HUDEP-2 (cell line): Measurements from ENCODE around the gene C16orf95.

Source experiments
- DNase-seq, 76 experiments: peaks; one replicate each; lab custom pipeline; 2025; ENCODE audit not compliant: unreplicated experiment in 76 of 76; lab: John Stamatoyannopoulos, UW

Gene C16orf95

GRCh38 chr16:87319997-87320491, 2.9 kb upstream of the C16orf95 start:
- no peak for DNase-seq

- no peak for DNase-seq
These were observed 1.8 kb upstream of the C16orf95 start for GRCh38 chr16:87319011-87319410.

DNA sequence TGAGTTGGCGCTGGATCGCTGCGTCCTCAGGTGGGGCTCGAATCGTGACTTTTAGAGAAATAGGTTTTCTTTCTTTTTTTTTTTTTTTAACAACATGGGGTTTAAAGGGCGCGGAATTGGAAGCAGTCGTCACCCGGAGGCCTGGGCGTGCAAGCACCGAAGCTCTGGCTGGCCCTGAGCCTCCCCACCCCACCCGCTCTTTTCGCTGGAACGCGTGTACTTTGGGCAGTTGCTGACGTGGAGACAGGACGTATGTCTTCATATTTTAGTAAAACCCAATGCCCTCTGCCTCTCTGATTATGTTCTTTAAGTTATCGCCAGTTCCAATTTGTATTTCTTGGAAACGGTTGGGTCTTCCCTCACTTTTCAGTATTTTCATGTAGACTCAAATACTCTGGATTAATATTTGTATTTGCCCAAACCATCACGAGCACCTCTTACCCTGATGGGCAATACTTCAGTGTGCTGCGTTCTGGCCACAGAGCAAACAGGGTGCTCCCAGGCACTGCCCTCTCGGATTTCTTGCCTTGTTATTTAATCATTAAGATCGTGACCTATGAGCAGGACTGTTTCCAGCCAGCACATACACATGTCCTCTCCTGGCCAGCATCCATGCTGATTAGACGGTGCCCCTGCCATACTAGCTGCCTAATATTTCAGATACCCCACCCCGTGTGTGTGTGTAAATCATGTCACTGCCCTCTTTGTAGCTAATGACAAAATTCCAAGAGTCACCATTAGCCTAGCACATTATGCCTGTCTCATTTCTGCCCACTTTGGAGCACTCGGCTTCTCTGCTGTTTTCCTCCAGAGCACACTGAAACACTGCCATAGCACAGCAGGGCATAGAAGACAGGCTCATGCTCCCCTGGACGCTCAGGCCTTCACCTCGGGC, 805 bp upstream of the C16orf95 start:
- peak in 58 of 76 experiments; percentile 4 to 75 (median 44) for DNase-seq

- DNase-seq, result no peak
These were observed 706 bp downstream of the C16orf95 start for GRCh38 chr16:87316450-87316922.

DNA sequence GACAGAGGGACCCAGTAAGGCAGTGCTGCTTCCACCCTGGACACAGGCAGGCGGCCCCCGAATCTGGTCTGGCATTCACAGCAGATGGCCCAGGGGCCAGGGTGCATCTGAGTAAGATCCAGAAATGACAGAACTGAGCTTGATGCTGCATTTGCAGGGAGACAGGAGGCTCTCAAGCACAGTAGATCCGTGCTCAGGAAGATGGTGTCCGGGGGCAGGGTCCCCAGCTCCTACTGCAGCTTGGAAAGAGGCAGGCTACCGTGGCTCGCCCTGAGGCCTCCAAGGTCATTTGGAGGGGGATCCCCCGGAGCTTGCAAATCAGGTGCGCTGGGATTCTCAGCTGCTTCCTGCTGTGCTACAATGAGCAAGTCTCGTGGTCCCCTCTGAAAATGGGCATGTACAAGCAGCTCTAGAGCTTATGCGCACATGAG, 2.2 kb downstream of the C16orf95 start:
- no peak for DNase-seq

DNA sequence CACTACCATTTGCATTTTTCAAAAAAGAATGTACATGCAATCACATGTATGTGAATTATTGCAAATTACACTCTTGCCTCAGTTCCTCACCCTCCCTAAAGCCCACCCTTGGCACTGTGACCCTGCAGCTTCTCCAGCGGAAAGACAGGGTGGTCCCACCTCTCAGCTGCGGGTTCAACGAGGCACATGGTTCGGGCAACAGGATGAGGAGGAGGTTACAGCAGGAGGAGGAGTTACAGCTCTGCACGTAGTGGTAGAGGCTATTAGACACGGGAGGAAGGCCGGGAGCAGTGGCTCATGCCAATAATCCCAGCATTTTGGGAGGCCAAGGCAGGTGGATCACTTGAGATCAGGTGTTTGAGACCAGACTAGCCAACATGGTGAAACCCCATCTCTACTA, 5.2 kb downstream of the C16orf95 start:
- no peak for DNase-seq

DNA sequence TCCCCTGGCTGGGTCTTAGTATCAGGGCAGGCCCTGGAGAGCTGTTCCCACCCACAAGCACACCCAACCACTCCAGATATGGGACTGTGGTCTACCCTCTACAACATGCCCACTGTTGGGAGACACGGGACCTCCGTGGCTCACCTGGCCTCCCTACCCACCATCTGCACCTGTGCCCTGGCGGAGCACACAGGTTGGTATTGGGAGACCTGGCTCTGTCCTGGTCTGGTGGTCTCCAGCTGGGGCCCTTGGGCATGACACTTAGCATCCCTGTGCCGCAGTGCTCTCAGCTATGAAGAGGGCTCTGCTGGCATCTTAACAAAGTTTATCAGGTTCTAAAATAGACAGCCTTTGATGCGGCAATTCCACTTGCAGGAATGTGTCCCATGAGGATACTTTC, 5.8 kb downstream of the C16orf95 start:
- no peak for DNase-seq

DNA sequence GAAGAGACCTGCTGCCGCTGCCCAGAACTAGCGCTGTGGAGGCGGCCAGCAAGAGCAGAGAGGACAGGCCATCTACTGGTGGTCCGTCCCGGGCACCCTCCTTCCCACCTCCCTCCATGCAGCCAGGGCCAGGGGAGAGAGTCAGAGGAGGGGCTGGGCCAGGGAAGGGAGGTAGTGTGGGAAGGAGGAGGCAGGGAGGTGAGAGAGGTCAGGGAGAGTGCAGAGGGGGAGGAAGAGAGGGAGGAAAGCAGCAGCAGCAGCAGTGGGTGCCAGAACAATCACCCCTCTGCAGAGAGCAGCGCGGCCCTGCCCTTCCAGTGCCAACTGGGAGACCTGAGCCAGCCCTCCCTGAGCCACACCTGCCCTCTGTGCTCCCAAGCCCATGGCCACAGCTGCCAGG, 6.6 kb downstream of the C16orf95 start:
- DNase-seq, result no peak

- DNase-seq, result peak in 58 of 76 experiments; percentile 10 to 76 (median 54)
These were observed 7.3 kb downstream of the C16orf95 start for GRCh38 chr16:87309620-87310525.

DNA sequence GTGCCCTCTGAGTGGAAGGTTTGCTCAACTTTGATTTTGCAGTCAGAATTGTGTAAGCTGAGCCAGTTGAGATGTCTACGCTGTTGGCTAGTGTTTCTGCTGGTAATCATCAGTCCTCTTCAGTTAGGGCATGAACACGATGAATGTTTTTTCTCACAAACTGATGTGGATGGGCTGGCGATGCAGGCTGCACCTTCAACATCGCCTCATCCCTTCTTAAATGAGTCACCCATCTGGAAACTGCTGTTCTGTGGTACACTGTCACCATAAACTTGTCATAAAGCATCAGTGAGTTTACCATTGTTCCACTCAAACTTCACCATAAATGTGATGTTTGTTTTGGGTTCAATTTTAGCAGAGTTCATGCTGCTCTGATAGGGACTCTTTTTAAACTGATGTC, 8.4 kb downstream of the C16orf95 start:
- no peak for DNase-seq

DNA sequence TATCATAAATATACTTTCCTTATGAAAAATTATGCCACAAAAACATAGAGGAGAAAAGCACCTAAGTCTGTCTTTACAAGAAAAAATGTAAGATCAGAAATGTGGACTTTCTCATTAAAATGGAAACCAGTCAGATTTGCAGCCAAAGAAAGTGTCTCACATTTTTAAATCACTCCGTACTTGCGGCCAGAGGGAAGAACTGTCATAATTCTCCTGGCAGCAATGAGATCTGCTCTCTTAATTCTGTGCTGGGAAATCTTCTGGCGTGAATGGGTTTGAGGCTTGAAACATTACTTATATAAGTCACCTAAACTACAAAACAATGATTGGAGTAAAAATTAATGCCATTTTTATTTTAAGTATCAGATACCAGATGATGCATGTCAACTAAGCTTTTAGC, 10.7 kb downstream of the C16orf95 start:
- no peak for DNase-seq

DNA sequence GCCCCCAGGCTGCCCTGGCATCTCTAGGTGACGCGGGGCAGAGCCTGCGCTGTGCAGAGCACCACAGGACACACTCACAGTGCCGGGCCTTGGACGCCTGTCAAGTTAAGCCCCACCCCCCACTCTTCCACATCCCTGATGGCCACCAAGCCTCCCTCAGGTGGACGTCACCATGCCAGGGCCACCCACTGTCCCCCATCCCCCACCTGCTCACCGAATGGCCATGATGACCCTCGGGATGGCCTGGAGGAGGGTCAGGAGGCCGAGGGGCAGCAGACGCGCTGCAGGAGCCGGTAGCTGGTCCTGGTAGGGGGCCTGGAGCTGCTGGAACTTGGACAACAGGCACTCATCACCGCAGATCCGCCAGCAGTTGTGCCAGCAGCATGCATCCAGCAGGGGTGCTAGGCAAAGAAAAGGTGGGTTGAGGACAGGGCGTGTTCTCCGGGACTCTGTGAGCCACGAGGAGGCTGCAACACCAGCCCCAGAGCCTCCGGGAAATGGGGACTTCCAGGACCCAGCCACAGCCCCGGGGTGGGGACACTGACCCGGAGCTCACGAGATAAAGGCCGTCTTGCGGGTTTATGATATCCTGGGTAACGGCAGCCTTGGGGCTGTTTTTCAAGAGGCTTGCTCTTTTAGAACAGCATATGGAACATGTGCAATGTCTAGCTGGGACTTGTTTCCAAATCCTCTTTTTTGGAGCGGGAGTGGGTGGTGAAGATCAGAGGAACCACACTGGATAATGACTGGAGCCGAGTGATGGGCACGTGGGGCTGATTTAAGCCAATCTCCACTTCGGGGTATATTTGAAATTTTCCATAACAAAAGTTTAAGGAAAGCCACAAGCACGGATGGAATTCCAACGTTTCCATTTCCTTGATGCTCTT, 11.4 kb downstream of the C16orf95 start:
- DNase-seq, result peak in 45 of 76 experiments; percentile 8 to 87 (median 48)

DNA sequence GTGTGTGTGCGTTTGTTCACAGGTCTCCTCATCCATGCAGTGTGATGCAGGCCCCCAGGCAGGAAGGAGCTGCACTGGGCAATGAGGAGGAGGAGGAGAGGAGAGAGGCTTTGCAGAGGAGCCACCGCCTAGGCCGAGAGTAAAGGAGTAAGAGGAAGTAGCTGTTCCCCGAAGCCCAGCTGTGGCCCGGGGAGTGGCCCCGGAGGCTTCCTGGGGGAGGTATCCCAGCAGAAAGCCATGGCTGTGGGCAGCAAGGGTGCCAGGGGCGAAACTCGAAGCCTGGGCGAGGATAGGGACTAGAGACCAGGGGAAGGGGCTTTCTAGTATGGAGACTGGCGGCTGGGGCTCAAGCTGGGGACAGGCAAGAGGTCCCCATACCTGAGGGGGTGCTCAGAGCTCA, 12.2 kb downstream of the C16orf95 start:
- DNase-seq, result peak in 22 of 76 experiments; percentile 5 to 51 (median 20)

GRCh38 chr16:87303962-87304521, 13.2 kb downstream of the C16orf95 start:
- DNase-seq, result no peak

DNA sequence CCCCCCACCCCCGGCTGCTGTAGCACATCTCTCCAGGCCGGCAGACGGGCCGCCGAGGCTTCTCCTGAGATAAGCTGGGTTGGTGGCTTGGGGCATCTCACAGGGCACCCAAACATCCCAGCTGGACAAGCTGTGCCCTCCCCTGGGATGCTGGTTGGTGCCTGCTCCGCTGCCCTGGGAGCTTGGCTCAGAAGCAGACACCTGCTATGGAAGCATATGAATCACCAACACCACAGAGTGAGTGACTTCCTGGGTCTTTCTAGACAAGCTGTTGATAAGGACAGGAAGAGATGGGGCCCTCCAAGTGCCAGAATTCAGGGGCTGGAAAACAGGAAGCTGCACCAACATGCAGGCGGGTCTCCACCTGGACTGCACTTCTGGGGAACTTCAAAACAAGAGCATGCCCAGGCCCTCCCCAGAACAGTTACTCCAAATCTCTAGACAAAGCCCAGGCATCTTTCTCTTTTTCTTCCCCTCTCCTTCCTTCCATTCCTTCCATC, 13.7 kb downstream of the C16orf95 start:
- DNase-seq, result peak in 2 of 76 experiments; percentile 8 to 19

DNA sequence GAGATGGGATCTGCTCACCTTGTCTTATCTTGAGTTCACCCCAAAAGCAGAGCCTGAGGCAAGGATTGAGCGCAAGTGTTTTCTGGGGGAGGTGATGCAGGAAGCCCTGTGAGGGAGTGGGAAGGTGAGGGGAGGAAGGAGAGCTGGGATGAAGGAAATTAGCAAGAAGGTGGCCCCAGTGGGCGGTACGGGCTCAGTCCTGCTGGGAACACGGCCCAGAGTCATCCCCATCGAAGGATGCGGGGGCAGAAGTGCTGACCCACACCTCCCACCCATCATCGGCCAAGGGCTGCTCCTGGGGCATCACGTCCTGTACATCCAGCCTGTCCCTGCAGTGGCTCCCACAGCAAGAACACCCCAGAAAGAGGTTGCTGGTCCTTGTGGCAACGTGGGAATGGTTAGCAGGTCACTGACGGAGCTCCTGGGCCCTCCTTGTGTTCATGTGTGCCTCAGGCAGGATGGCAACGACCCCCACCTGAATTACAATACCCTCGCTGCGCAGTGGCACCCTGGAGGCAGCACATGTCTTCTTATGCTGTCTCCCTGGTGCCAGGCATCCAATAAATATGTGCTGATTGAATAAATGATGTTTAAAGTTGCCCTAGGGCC, 18.2 kb downstream of the C16orf95 start:
- DNase-seq, result no peak

DNA sequence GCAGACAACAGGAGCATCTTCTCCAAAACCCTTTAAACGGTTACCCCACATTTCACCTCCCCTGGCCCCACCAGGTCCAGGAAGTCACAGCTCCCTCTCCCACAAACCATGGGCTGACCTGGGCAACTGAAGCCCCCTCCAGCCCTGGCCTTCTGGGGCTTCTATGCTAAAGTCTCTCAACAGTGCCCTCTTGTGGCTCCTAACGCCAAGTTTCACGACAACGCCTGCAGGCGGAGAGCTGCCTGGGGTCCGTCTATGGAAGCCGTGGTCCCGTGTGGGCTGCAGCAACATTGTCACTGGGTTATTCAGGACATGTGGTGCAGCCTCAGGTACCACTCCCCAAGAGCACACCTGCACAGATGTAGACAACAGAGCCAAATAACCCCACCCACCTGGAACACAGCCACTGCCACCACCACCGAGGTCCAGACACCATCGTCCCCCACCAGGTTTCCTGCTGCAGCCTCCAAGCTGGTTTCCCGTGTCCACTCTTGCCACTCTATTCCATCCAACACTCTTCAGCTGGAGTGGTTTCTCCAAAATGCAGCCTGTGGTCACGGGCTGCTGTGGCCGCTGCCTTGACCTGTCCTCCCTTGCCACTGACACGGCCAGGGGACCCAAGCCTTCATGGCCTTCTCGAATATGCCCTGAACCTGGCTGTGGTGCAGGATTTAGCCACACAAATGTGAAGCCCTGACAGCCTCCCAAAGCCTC, 19.1 kb downstream of the C16orf95 start:
- peak in 15 of 76 experiments; percentile 2 to 32 (median 15) for DNase-seq

- DNase-seq, result no peak
These were observed 19.8 kb downstream of the C16orf95 start for GRCh38 chr16:87297407-87297806.
